MM.1S (cell line): ENCODE measurements around the gene SUCO.

Source experiments
- DNase-seq: peaks from one replicate; pipeline ENCODE4 v3.0.0-alpha.2; 2015
- H2AFZ ChIP-seq: fragments of 300-600 bp; sonication (generic); 2 replicates; pipeline ENCODE4 v1.6.0; 2016; ENCODE audit warnings: antibody characterized with exemption, low read length
- H3F3A ChIP-seq: fragments of 300-600 bp; sonication (generic); 2 replicates; pipeline ENCODE4 v1.6.1; 2016; ENCODE audit warnings: mild to moderate bottlenecking, antibody characterized with exemption, low read length, moderate library complexity, mixed read lengths; ENCODE audit not compliant: insufficient read depth
- H3K27ac ChIP-seq: fragments of 300-600 bp; sonication (generic); 2 replicates; pipeline ENCODE4 v1.5.1; 2016; ENCODE audit warnings: mild to moderate bottlenecking, low read length
- H3K27me3 ChIP-seq: fragments of 300-600 bp; sonication (generic); replicated peaks from 2 replicates; pipeline ENCODE4 v1.6.0; 2016; ENCODE audit warnings: low read length; ENCODE audit not compliant: insufficient read depth
- H3K36me3 ChIP-seq: fragments of 300-600 bp; sonication (generic); replicated peaks from 2 replicates; pipeline ENCODE4 v1.6.1; 2016; ENCODE audit warnings: mild to moderate bottlenecking, low read length, mixed read lengths; ENCODE audit not compliant: insufficient read depth
- H3K4me1 ChIP-seq: fragments of 300-600 bp; sonication (generic); 2 replicates; pipeline ENCODE4 v1.6.1; 2016; ENCODE audit warnings: low read length, mixed read lengths
- H3K4me2 ChIP-seq: fragments of 300-600 bp; sonication (generic); 2 replicates; pipeline ENCODE4 v1.6.0; 2016; ENCODE audit warnings: low read depth, low read length
- H3K4me3 ChIP-seq: fragments of 300-600 bp; sonication (generic); 2 replicates; pipeline ENCODE4 v1.5.1; 2016; ENCODE audit warnings: low read length, mixed read lengths
- H3K79me2 ChIP-seq: fragments of 300-600 bp; sonication (generic); 2 replicates; pipeline ENCODE4 v1.6.1; 2016; ENCODE audit warnings: mixed run types, low read length, mixed read lengths
- H3K9ac ChIP-seq: fragments of 300-600 bp; sonication (generic); 2 replicates; pipeline ENCODE4 v1.6.1; 2016; ENCODE audit warnings: low read length, mixed read lengths
- H3K9me2 ChIP-seq: fragments of 300-600 bp; sonication (generic); replicated peaks from 2 replicates; pipeline ENCODE4 v1.6.1; 2016; ENCODE audit warnings: mild to moderate bottlenecking, low read length, mixed read lengths; ENCODE audit not compliant: insufficient read depth
- H3K9me3 ChIP-seq: fragments of 300-600 bp; sonication (generic); replicated peaks from 2 replicates; pipeline ENCODE4 v1.6.1; 2016; ENCODE audit warnings: mild to moderate bottlenecking, low read length, mixed read lengths; ENCODE audit not compliant: insufficient read depth
- H4K20me1 ChIP-seq: fragments of 300-600 bp; sonication (generic); 2 replicates; pipeline ENCODE4 v1.6.1; 2016; ENCODE audit warnings: mild to moderate bottlenecking, low read length, moderate library complexity, mixed read lengths; ENCODE audit not compliant: insufficient read depth
- EZH2 ChIP-seq: fragments of 300-600 bp; sonication (generic); optimal IDR thresholded peaks from 2 replicates; pipeline ENCODE3; 2017; ENCODE audit warnings: low read depth, mild to moderate bottlenecking, antibody characterized with exemption, low read length, mixed read lengths
- EZH2phosphoT487 ChIP-seq: fragments of 300-600 bp; sonication (generic); IDR thresholded peaks from 2 replicates; pipeline ENCODE4 v1.6.1; 2018; ENCODE audit warnings: antibody characterized with exemption, low read length
- TF ChIP-seq, protein P1 (sequence below): fragments of 300-600 bp; sonication (generic); IDR thresholded peaks from 2 replicates; pipeline ENCODE4 v1.5.1; 2016; ENCODE audit warnings: antibody characterized with exemption, low read length, mixed read lengths

SUCO gene

DNA sequence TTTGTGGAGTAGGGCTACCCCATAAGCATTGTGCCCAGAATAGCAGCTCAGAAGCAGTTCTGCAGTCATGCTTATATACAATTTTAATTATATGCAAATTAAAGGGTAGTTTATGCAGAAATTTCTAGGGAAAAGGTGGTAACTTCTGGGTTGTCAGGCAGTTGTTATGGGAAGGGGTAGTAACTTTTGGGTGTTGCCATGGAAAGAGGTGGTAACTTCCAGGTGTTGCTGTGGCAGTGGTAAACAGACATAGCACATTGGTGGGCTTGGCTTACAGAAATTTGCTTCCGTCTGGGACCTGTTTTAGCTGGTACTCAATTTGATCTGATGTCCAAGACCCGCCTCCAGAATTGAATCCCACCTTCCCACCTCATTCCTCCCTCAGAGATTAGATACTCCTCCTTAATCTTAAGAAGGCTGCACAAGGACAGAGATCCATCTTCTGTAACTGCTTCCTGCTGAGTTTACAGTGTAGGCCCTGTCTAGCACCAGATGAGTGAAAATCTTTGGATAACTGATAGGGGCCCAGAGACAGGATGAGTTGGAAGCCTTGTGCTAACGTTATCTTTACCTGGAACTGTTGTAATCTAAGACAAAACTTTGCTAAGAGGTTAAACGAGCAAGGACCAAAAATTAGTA is 26.7 kb downstream of the SUCO start:
- TF ChIP-seq, protein P1, sequence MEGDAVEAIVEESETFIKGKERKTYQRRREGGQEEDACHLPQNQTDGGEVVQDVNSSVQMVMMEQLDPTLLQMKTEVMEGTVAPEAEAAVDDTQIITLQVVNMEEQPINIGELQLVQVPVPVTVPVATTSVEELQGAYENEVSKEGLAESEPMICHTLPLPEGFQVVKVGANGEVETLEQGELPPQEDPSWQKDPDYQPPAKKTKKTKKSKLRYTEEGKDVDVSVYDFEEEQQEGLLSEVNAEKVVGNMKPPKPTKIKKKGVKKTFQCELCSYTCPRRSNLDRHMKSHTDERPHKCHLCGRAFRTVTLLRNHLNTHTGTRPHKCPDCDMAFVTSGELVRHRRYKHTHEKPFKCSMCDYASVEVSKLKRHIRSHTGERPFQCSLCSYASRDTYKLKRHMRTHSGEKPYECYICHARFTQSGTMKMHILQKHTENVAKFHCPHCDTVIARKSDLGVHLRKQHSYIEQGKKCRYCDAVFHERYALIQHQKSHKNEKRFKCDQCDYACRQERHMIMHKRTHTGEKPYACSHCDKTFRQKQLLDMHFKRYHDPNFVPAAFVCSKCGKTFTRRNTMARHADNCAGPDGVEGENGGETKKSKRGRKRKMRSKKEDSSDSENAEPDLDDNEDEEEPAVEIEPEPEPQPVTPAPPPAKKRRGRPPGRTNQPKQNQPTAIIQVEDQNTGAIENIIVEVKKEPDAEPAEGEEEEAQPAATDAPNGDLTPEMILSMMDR: no peak
- TF ChIP-seq EZH2phosphoT487: no peak
- no peak for TF ChIP-seq EZH2
- H3K27ac ChIP-seq: no peak overlapping the region

DNA sequence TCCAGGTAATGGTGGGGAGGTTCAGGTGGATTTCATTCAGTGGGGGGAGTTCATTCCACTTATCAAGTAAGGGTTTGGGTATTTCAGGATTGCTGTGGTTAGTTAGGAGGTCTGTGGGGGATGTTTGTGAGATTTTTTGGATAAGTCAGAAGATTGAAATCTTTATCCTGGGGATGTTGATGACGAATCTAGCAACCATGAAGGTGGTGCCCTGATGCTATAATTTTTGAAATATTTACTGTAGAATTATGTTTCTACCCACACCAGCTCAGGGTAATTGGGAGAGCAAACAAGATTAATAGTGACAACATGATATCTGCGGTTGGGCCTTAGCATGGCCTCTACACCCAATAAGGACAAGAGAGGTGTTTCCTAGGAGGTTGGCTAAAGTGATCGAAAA is 28.3 kb downstream of the SUCO start:
- no peak overlapping the region for H3K27ac ChIP-seq
- no peaks in the 10 kb centered on the region for H4K20me1 ChIP-seq
- H3K9ac ChIP-seq: no peak overlapping the region
- H2AFZ ChIP-seq: no peak overlapping the region
- DNase-seq: no peak
- H3K4me3 ChIP-seq: no peak overlapping the region
- TF ChIP-seq EZH2phosphoT487 (no peak), EZH2 (no peak)
- TF ChIP-seq, protein P1: no peak
- no peaks in the 10 kb centered on the region for H3K9me2 ChIP-seq
- H3K36me3 ChIP-seq: peaks cover 2% of the 10 kb centered on the region; the same call in 1 of the 2 replicates
- H3F3A ChIP-seq: no peaks in the 10 kb centered on the region
- 0 out of 2 replicates have a peak, but pooled peaks cover 3% of the 10 kb centered on the region for H3K79me2 ChIP-seq
- H3K9me3 ChIP-seq: no peaks in the 10 kb centered on the region
- H3K4me1 ChIP-seq: no peaks in the 10 kb centered on the region
- H3K27me3 ChIP-seq: no peaks in the 10 kb centered on the region
- no peak overlapping the region for H3K4me2 ChIP-seq

More for the DNA sequence above, 26.7 kb downstream of the SUCO start:
- DNase-seq: no peak
- no peak overlapping the region for H2AFZ ChIP-seq
- H3K9me2 ChIP-seq: no peaks in the 10 kb centered on the region
- no peaks in the 10 kb centered on the region for H4K20me1 ChIP-seq
- H3K4me2 ChIP-seq: no peak overlapping the region
- H3K4me1 ChIP-seq: no peaks in the 10 kb centered on the region
- no peaks in the 10 kb centered on the region for H3K9me3 ChIP-seq
- H3K4me3 ChIP-seq: no peak overlapping the region
- H3F3A ChIP-seq: no peaks in the 10 kb centered on the region
- 0 out of 2 replicates have a peak, but pooled peaks cover 6% of the 10 kb centered on the region for H3K79me2 ChIP-seq
- H3K36me3 ChIP-seq: peaks cover 3% of the 10 kb centered on the region; the same call in 1 of the 2 replicates
- no peaks in the 10 kb centered on the region for H3K27me3 ChIP-seq
- H3K9ac ChIP-seq: no peak overlapping the region

DNA sequence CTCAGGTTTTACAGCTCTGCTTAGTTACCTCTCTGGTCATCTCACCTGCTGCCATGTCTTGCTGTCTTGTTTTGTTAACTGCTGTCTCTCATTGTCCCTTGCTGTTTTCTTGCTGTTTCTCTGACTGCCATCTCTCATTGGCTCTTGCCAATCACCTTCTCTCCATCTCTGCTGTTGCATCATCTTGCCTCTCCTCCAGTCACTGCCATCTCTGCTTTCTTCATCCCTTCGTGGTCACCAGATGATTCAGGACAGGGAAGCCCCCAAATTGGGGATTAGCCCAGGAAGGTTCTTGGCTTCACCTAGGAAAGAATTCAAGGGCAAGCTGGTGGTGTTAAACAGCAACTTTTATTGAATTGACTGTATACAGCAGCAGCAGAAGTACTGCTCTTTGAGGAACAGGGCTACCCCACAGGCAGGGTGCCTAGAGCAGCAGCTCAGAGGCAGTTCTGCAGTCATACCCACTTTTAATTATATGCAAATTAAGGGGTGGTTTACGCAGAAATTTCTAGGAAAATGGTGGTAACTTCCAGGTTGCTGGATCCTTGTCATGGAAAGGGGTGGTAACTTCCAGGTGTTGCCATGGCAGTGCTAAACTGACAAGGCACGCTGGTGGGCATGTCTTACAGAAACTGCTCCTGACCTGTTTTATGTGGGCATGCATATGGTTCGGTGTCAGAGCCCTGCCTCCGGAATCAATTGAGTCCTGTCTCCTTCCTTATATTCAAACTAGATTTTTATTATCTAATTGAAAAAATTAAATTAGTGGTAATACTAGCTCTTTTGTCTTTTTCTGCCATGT is 33.4 kb downstream of the SUCO start:
- Histone ChIP-seq H3K27me3 (no peaks in the 10 kb centered on the region), H3K36me3 (no peaks in the 10 kb centered on the region; the same call in 1 of the 2 replicates)
- TF ChIP-seq, protein P1: no peak
- TF ChIP-seq EZH2phosphoT487: no peak
- no peak for TF ChIP-seq EZH2

More for the DNA sequence above, 33.4 kb downstream of the SUCO start:
- Histone ChIP-seq H3K4me3 (no peak overlapping the region), H3K4me2 (no peak overlapping the region), H3F3A (no peaks in the 10 kb centered on the region), H3K27ac (no peak overlapping the region), H3K9me2 (no peaks in the 10 kb centered on the region), H3K9me3 (no peaks in the 10 kb centered on the region), H3K9ac (no peak overlapping the region), H3K79me2 (no peaks in the 10 kb centered on the region), H4K20me1 (no peaks in the 10 kb centered on the region), H3K4me1 (no peaks in the 10 kb centered on the region), H2AFZ (no peak overlapping the region)
- DNase-seq: no peak
